ENCODE measurements around the gene XPR1.

Gene XPR1

GRCh38 chr1:180896161-180896560, 264.3 kb downstream of the XPR1 start:
- no peak for DNase-seq

- no peak for DNase-seq
Observed at GRCh38 chr1:180898441-180899219, 266.8 kb downstream of the XPR1 start.

- no peak for DNase-seq
Observed at GRCh38 chr1:180899262-180899661, 267.4 kb downstream of the XPR1 start.

GRCh38 chr1:180901076-180901990, 269.5 kb downstream of the XPR1 start:
- no peak for DNase-seq

- DNase-seq, result no peak
Observed at GRCh38 chr1:180902541-180902940, 270.7 kb downstream of the XPR1 start.

- no peak for DNase-seq
Observed at GRCh38 chr1:180905927-180906326, 274.1 kb downstream of the XPR1 start.

GRCh38 chr1:180906511-180906910, 274.7 kb downstream of the XPR1 start:
- no peak for DNase-seq

GRCh38 chr1:180907313-180908055, 275.7 kb downstream of the XPR1 start:
- no peak for DNase-seq

- no peak for DNase-seq
Observed at GRCh38 chr1:180908074-180908765, 276.4 kb downstream of the XPR1 start.

GRCh38 chr1:180909005-180909414, 277.2 kb downstream of the XPR1 start:
- DNase-seq, result no peak

GRCh38 chr1:180909462-180909976, 277.7 kb downstream of the XPR1 start:
- DNase-seq, result no peak

- DNase-seq, result no peak
Observed at GRCh38 chr1:180911640-180912191, 279.9 kb downstream of the XPR1 start.

GRCh38 chr1:180912211-180912800, 280.5 kb downstream of the XPR1 start:
- no peak for DNase-seq

- DNase-seq, result no peak
Observed at GRCh38 chr1:180912801-180913565, 281.2 kb downstream of the XPR1 start, which contains the start of gene KIAA1614. TSS of gene KIAA1614 (plus strand) at chr1:180912897. CDS start at chr1:180913244, 347 bp downstream.

- DNase-seq, result no peak
Observed at GRCh38 chr1:180915426-180915965, 283.7 kb downstream of the XPR1 start.

- DNase-seq, result no peak
Observed at GRCh38 chr1:180916012-180916770, 284.4 kb downstream of the XPR1 start.

GRCh38 chr1:180916771-180917170, 284.9 kb downstream of the XPR1 start:
- no peak for DNase-seq

GRCh38 chr1:180917306-180918065, 285.7 kb downstream of the XPR1 start:
- DNase-seq, result no peak

GRCh38 chr1:180918519-180918918, 286.7 kb downstream of the XPR1 start:
- no peak for DNase-seq

Data from GF-D8 (cell line).